CD4-positive, alpha-beta T cell treated with Interleukin-21 for 1 hour (primary cell): ENCODE data around the gene B4GALNT4.
"Not testable (repeated sequence)": the region's sequence is repeated elsewhere in the genome, so short reads cannot be mapped to it uniquely, and the experiment has no call there.

Experiments used
- DNase-seq: peaks from one replicate; pipeline ENCODE4 v3.0.0-alpha.2; 2020

The B4GALNT4 gene

DNA sequence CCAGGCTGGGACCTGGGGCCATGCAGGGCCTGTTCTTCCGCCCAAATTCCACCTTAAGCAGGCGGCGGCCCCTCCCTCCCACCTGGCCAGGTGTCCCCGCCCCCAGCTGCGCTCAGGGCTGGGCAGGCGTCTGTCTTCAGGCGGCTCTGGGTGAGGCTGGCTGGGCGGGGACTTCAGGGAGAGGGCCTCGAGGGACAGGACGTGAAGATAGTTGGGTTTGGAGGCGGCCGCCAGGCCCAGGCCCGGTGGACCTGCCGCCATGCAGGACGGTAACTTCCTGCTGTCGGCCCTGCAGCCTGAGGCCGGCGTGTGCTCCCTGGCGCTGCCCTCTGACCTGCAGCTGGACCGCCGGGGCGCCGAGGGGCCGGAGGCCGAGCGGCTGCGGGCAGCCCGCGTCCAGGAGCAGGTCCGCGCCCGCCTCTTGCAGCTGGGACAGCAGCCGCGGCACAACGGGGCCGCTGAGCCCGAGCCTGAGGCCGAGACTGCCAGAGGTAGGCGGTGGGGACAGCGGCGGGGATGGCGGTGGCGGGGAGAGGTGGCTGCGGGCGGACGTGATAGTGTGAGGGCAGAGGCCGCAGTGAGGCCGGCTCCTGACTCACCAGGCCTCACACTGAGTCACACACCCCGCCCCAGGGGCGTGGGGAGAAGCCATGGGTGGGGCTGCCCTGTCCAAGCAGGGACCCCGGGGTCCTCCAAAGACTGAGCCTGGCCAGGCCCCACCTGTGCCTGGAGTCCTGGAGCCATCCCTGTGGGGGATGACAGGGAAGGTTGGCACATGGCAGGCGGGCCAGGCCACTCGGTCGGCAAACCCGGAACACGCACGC, 24.9 kb downstream of the B4GALNT4 start, which contains the start of gene PKP3:
Gene PKP3 (plus strand): TSS at position 176 of the 824 bp plus-strand sequence. CDS start 84 bp downstream, at position 260.
- no peak for DNase-seq

DNA sequence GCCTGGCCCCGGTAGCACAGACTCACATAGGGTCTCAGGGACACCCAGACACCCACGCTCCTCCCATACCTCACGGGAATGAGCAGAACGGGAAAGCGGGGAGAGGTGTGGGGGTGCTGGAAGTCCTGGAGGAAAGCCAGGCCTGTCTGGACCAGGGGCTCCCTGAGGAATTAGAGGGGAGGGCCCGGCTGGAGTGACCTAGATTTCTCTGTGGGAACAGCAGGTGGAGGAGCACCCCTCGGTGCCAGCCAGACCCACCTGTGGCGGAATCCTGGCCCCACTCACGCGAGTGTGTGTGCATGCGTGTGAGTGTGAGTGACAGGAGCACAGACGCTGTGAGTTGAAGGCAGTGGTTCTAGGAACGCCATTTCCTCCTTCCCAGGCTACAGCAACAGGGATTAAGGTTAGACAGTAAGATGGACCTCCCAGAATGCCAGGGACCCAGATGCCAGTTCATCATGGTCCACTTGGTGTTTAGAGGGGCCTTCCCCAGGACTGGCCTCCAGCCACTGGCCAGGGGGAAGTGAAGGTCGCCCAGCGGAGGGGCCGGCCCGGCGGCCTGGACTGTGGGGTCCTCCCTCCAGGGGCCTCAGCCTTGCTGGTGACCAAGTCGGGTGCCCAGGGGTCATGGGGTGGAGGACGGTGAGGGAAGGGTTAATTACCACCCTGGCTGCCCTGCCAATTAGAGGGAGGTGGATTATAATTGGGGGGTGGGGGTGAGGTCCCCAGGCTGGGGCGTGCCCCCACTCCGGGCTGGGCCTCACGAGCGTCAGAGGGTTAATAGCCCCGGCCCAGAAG, 25.8 kb downstream of the B4GALNT4 start:
- no peak for DNase-seq

DNA sequence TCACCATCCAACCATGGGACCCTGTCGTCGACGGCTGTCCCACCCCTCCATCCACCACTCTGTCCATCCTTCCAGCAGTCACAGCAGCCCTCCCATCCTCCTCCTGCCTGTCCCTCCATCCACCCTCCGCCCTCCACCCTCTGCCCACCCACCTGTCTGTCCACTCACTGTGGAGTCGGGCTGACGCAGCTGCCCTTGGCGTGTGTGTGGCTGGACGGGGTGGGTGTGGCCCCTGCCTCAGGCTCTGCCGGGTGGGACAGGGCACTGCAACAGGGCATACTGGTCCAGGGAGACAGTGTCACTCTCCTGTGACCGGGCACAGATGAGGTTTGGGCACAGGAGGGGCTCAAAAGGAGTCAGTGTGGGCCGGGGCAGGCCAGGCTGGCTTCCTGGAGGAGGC, 26.6 kb downstream of the B4GALNT4 start:
- no peak for DNase-seq

DNA sequence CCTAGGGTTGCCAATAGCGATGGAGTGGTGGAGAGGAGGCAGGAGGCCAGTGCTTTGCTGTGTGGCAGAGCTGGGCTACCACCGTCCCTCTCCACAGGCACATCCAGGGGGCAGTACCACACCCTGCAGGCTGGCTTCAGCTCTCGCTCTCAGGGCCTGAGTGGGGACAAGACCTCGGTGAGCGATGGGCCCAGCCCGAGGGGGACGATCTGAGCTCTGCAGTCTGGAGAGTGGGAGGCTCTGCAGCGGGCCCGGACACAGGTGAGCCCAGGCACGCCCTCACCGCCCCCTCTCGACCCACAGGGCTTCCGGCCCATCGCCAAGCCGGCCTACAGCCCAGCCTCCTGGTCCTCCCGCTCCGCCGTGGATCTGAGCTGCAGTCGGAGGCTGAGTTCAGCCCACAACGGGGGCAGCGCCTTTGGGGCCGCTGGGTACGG, 27.2 kb downstream of the B4GALNT4 start:
- DNase-seq = peak; percentile 35

DNA sequence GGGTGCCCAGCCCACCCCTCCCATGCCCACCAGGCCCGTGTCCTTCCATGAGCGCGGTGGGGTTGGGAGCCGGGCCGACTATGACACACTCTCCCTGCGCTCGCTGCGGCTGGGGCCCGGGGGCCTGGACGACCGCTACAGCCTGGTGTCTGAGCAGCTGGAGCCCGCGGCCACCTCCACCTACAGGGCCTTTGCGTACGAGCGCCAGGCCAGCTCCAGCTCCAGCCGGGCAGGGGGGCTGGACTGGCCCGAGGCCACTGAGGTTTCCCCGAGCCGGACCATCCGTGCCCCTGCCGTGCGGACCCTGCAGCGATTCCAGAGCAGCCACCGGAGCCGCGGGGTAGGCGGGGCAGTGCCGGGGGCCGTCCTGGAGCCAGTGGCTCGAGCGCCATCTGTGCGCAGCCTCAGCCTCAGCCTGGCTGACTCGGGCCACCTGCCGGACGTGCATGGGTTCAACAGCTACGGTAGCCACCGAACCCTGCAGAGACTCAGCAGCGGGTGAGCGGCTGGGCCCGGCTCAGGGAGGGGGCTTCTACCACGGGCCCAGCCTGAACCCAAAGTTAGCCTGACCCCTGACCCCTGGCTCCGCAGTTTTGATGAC, 27.7 kb downstream of the B4GALNT4 start:
- DNase-seq = peak; percentile 61

DNA sequence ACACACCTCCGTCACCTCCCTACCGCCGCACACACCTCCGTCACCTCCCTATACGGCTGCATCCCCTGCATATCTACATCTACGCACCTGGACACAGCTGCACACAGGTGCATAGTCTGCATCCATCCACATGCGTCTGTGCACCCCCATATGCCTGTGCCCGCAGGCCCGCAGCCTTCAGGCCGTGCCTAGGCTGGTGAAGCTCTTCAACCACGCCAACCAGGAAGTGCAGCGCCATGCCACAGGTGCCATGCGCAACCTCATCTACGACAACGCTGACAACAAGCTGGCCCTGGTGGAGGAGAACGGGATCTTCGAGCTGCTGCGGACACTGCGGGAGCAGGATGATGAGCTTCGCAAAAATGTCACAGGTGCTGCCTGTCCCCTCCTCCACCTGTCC, 29.5 kb downstream of the B4GALNT4 start:
- DNase-seq = no peak

DNA sequence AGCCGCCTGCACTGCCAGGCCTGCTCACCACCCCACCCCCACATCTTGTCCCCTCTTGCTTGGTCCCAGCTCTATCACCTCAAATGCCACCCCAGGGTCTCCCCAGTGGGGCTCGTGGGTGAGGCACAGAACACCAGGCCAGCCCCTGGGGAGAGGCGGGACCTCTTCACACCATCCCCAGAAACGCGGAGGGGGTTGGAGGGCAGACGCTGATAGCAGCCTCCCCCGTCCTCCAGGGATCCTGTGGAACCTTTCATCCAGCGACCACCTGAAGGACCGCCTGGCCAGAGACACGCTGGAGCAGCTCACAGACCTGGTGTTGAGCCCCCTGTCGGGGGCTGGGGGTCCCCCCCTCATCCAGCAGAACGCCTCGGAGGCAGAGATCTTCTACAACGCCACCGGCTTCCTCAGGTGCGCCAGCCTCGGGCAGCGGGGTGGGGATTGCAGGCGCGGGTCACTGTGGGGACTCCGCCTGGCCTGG, 30.5 kb downstream of the B4GALNT4 start:
- DNase-seq = no peak

DNA sequence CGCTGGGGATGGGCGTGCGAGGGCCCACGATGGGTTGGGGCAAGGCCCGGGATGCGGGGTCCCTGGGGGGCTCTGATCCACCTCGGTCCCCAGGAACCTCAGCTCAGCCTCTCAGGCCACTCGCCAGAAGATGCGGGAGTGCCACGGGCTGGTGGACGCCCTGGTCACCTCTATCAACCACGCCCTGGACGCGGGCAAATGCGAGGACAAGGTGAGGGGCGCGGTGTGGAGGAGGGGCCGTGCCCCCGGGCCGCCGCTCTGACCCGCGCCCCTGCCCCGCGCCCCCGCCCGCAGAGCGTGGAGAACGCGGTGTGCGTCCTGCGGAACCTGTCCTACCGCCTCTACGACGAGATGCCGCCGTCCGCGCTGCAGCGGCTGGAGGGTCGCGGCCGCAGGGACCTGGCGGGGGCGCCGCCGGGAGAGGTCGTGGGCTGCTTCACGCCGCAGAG, 31.0 kb downstream of the B4GALNT4 start:
- DNase-seq = no peak

DNA sequence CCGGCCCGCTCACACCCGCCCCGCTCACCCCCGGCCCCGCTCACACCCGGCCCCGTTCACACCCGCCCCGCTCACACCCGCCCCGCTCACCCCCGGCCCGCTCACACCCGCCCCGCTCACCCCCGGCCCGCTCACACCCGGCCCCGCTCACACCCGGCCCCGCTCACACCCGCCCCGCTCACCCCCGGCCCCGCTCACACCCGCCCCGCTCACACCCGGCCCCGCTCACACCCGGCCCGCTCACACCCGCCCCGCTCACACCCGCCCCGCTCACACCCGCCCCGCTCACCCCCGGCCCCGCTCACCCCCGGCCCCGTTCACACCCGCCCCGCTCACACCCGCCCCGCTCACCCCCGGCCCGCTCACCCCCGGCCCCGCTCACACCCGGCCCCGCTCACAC, 31.9 kb downstream of the B4GALNT4 start:
- DNase-seq = not testable (repeated sequence)

DNA sequence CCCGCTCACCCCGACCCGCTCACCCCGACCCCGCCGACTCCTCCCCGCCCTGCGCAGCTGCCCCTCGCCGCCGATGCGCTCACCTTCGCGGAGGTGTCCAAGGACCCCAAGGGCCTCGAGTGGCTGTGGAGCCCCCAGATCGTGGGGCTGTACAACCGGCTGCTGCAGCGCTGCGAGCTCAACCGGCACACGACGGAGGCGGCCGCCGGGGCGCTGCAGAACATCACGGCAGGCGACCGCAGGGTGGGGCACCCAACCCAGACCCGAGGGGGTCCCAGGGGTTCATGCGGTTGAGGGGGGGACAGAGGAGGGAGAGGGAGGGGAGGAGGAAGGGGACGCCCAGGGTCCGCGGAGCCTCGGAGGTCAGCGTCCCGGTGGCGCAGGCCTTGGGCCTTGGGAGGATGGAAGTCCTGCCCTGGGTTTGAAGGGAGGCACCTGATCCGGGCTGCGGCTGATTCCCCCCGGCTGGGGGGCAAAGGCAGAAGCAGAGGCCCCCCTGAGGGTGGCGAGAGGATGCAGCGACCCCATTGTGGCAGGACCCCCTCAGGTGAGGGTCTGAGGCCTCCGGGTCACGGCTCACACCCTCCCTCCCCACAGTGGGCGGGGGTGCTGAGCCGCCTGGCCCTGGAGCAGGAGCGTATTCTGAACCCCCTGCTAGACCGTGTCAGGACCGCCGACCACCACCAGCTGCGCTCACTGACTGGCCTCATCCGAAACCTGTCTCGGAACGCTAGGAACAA, 33.9 kb downstream of the B4GALNT4 start:
- DNase-seq = no peak

DNA sequence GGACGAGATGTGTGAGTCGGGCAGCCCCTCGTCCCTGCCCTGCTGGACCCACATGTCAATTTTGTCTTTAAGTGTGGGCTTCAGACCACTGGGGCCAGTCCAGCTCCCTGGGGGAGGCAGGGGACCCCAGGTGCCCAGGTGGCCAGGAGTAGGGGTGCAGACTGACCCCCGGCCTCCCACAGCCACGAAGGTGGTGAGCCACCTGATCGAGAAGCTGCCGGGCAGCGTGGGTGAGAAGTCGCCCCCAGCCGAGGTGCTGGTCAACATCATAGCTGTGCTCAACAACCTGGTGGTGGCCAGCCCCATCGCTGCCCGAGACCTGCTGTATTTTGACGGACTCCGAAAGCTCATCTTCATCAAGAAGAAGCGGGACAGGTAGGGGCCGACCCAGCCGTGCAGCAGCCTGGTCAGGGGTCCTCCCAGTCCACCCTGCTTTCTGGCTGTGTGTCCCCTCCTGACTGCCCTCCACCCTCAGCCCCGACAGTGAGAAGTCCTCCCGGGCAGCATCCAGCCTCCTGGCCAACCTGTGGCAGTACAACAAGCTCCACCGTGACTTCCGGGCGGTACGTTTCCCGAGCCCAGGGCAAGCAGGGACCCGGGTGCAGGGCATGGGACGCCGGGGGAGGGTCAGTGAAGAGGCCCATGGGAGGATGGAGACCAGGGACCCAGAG, 34.6 kb downstream of the B4GALNT4 start:
- no peak for DNase-seq

DNA sequence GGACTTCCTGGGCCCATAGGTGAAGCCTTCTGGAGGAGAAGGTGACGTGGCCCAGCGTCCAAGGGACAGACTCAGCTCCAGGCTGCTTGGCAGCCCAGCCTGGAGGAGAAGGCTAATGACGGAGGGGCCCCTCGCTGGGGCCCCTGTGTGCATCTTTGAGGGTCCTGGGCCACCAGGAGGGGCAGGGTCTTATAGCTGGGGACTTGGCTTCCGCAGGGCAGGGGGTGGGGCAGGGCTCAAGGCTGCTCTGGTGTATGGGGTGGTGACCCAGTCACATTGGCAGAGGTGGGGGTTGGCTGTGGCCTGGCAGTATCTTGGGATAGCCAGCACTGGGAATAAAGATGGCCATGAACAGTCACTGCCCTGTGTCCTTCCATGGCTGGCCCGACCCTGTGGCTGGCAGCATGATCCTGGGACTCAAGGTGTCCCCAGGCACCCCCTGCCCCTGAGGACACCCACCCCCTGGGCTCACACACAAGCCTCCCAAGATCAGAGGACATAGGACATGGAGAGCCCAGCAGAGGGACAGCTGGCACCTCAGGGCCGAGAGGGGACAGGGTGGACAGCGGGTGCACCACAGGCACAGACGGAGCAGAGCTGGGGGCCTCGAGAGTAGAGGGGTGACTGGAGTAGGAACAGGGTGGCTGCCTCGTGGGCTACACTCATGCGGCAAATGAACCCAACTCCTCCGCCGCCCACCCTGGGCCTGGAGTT, 35.4 kb downstream of the B4GALNT4 start:
- no peak for DNase-seq

DNA sequence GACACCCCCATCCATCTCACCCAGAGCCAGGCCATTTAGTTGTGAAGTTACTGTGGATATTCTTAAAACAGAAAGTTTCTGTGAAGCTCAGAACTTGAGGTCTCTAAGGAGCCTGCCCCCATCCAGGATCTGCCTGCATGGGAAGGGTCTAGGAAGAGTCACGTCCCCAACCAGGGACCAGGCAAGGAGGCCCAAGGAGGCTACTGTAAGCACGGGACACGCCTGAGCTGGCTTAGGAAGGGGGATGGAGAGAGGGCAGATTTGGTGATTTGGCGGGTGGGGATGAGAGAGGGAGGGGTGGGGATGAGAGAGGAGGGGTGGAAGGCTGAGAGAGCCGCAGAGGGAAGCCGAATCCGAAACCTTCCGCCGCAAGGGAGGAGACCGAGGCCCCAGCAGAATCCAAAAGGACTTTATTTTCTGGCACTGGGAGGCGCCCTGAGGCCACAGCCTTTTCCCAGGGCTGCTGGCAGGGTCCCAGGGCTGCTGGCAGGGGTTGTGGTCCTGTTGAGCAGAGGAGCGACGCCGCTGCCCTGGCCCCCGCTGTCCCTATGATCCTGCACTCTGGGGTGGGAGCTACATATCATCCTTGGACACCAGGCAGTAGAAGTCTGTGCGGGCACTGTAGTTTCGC, 36.1 kb downstream of the B4GALNT4 start:
- no peak for DNase-seq

DNA sequence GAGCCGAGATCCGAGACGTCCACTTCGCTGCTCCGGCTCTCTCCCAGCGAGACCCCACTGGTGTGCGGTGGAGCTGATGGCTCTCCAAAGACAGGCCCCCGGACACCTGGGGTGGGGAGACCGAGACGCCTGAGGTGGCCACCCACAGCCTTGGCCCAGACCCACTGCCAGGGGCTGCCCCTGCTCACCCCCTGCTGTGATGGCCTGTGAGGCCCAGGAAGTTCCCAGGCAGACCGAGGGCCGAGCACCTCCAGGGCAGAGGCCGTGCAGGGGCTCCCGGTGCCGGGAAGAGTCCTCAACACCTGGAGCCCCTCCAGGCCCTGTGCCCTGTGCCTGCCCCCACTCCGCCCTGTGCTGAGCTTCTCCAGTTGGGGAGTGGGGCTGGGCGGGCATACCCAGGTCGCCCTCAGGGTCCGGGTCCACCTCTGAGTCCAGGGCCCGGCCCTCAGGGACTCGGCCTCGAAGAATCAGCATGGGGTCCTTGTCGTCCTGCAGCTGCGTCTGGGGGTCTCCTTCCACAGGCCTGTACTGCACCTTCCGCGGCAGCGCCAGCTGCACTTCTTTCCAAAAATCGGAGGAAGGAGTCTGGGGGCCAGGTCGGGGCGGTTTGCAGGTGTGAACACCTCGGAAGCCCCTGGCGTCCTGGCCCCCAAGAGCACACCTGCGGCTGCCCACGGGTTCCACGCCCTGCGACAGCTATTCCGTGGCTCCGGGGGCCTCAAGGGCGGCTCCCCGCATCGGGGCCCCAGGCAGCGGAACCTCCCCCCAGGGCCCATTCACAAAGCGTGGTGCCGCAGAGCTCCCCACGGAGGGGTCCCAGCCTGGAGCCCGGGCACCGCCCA, 36.9 kb downstream of the B4GALNT4 start:
- no peak for DNase-seq

DNA sequence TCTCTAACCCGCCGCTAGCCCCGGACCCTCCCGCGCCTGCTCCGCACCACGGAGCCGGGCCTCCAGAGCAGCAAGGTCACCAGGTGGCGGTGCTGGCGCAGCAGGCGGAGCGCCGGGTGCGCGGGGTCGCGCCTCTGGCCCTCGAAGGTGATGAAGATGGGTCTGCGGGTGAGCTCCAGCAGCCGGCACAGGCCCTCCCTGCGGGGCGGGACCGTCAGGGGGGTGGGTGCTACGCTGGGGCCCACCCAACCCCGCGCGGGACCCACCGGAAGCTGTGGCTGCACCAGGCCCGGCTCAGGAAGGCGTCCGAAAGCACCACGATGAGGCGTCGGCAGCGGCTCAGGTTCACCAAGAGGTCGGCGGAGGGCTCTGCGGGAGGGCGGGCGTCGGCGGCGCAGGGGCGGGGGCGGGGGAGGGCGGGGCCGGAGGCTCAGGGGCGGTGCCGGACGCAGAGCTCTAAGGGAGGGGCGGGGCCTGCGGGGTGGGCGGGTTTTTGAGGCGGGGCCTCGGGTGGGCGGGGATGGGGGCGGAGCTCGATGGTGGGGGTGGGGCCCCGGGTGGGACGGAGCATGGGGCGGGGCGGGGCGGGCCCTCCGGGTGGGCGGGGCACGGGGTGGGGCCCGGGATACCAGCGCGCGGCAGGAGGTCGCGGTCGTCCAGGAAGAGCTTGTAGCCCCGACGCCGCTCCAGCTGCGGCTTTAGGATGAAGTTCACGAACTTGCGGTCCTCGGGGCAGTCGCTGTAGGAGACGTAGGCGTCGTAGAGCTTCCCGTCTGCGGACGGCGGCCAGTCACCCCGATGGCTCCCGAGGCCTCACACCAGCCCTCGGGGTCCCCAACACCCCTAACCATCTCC, 37.7 kb downstream of the B4GALNT4 start:
- DNase-seq = peak; percentile 96

DNA sequence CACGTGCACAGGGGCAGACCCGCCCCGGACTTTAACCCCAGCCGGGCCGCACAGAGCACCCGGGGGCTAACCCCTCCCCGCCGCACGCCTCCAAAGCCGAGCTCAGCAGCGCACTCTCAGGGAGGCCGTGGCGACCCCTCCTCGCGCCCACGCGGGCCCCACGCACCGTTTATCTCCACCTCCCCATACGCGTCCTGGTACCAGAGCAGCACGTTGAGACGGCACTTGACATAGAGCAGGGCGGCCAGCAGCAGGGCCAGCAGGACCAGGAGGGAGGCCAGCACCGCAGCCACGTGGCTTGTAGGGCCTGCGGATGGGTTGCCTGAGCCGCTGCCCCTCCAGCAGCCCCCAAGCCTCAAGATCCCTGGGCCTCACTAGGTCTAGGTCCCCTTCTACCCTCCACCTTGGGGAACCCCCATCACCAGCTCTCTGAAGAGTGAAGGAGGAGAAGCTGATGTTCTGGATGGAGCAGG, 38.4 kb downstream of the B4GALNT4 start:
- no peak for DNase-seq

DNA sequence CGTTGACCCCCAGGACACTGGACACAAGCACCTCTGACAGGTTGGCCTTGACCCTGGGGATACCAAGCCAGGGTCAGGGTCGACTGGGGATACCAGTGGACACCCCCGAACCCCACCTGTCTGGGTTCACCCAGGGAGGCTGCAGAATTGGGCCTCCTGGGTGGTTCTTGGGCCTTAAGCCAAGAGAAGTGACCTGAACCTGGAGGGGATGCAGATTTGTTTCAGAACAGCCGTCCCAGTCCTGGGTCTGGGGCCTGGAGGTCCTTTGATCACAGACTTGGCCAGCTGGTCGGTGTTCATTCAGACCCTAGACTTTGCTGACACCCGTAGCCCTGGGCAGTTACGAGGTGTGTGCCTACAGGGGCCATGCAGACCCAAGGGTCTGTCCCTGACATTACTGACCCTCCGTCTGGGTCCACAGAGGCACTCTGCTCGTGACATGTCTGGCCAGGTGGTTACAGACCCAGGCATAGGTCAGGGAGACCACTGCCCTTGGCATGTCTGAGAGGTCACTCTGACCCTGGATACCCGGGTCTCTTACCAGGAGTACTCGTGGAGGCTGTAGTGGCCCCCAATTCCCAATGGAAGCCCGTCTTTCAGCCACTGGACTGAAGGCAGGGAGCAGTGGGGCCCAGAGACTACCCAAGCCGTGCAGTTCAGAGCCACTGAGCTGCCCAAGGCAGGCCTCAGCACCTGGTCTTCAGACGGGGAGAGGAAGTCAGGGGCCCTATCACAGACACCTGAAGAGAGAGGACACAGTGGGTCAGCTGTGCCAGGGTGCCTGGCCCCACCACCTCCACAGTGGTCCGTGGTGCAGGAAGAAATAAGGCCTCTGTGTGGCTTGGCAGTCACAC, 39.1 kb downstream of the B4GALNT4 start:
- DNase-seq = no peak
